Left lung (tissue), 10 donors: ENCODE results near the gene NUDT3. TPM values are rescaled to one million over a fixed set of nuclear protein-coding genes. Genes with fewer than 3 reads are reported as not detected.

Experiments
- ATAC-seq: fragments of 200-7000 bp; cut with Tn5 transposase; one replicate; pipeline ENCODE4 v1.9.1; 2020; ENCODE audit warnings: moderate library complexity
- DNase-seq, 4 donors: peaks; one replicate each; pipeline ENCODE4 v3.0.0-alpha.2; 2013 to 2020
- H3K27ac ChIP-seq, 2 donors: fragments of 200-600 bp; sonication (generic) in 1 of 2; one replicate each; pipeline versions ENCODE4 v1.5.0 to v1.8.0; 2020 to 2021
- H3K27me3 ChIP-seq, 2 donors: fragments of 200-600 bp; sonication (generic) in 1 of 2; one replicate each; pipeline versions ENCODE4 v1.5.0 to v1.8.0; 2020 to 2021
- H3K36me3 ChIP-seq, 2 donors: fragments of 200-600 bp; sonication (generic) in 1 of 2; one replicate each; pipeline versions ENCODE4 v1.5.0 to v1.8.0; 2020 to 2021
- H3K4me1 ChIP-seq, 2 donors: fragments of 200-600 bp; one replicate each; pipeline ENCODE4 v1.8.0; 2021
- H3K4me3 ChIP-seq, 2 donors: fragments of 200-600 bp; sonication (generic) in 1 of 2; one replicate each; pipeline versions ENCODE4 v1.5.0 to v1.8.0; 2020 to 2021; ENCODE audit warnings: mild to moderate bottlenecking in 1 of 2
- H3K9me3 ChIP-seq, 2 donors: fragments of 200-600 bp; sonication (generic) in 1 of 2; one replicate each; pipeline versions ENCODE4 v1.5.0 to v1.8.0; 2020 to 2021
- intact Hi-C, 2 donors: fragments of 100-400 bp; cut with DNase I; formaldehyde crosslinking; loops; one replicate each; pipeline versions ENCODE4 v1.11.2 to v1.14.2; 2022
- polyA plus RNA-seq, 6 donors: library from polyadenylated mRNA; unstranded; fragments of 120-200 nt; gene quantifications; one replicate each; pipeline ENCODE4 v1.2.1, GENCODE V29; 2013; ENCODE audit not compliant: insufficient read length in 6 of 6
- total RNA-seq, 2 donors: library from RNA; stranded (reverse); fragmentation: NEBNext Ultra II Directional; extraction: Animal tissue kit (Norgen Biotek cat#: 25700); gene quantifications; one replicate each; pipeline ENCODE4 v1.2.1, GENCODE V29; 2021
- TF ChIP-seq, protein P1 (sequence below), 2 donors: fragments of 200-600 bp; sonication (generic) in 1 of 2; IDR thresholded peaks; one replicate each; pipeline versions ENCODE4 v1.5.0 to v1.8.0; 2021; ENCODE audit warnings: antibody characterized with exemption in 2 of 2
- donor health status: DM: no; HTN: yes; CAD: no.
- donor health status: DM: no; HTN: no; CAD: no.

The NUDT3 gene
- total and polyA plus RNA-seq, 8 donors, result 10.5 to 27.9 (median 14.9) TPM

DNA sequence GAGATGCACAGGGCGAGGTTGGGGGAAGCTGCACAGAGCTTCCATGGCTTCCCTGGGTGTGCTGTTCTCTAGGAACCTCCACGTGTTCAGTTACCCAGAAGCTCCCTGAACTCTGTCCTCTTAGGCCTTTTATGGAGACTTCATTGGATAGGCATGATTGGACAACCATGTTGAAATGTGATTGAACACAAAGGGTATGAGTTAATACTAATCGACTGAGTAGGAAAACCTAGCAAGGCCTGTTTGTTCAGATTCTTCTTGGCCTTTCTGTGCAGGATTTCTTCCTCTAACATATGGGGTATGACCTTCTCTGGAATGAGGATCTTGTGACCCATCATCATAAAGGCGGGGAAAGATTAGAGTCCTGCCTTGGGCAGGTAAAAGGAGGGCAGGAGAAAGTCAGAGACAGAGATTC, 73.0 kb downstream of the NUDT3 start:
- H3K27ac ChIP-seq, result no peak overlapping the region
- intact Hi-C loops, result no loop called here
- no peak overlapping the region for H3K4me3 ChIP-seq
- no peaks in the 10 kb centered on the region for H3K27me3 ChIP-seq
- TF ChIP-seq, protein P1, sequence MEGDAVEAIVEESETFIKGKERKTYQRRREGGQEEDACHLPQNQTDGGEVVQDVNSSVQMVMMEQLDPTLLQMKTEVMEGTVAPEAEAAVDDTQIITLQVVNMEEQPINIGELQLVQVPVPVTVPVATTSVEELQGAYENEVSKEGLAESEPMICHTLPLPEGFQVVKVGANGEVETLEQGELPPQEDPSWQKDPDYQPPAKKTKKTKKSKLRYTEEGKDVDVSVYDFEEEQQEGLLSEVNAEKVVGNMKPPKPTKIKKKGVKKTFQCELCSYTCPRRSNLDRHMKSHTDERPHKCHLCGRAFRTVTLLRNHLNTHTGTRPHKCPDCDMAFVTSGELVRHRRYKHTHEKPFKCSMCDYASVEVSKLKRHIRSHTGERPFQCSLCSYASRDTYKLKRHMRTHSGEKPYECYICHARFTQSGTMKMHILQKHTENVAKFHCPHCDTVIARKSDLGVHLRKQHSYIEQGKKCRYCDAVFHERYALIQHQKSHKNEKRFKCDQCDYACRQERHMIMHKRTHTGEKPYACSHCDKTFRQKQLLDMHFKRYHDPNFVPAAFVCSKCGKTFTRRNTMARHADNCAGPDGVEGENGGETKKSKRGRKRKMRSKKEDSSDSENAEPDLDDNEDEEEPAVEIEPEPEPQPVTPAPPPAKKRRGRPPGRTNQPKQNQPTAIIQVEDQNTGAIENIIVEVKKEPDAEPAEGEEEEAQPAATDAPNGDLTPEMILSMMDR (IDR thresholded peaks at IDR 0.05), result no peak
- DNase-seq (no peak), ATAC-seq (no peak)
- H3K4me1 ChIP-seq, result peaks cover 0 to 32% of the 10 kb centered on the region in 2 donors
- H3K9me3 ChIP-seq, result no peaks in the 10 kb centered on the region
- no peaks in the 10 kb centered on the region for H3K36me3 ChIP-seq

DNA sequence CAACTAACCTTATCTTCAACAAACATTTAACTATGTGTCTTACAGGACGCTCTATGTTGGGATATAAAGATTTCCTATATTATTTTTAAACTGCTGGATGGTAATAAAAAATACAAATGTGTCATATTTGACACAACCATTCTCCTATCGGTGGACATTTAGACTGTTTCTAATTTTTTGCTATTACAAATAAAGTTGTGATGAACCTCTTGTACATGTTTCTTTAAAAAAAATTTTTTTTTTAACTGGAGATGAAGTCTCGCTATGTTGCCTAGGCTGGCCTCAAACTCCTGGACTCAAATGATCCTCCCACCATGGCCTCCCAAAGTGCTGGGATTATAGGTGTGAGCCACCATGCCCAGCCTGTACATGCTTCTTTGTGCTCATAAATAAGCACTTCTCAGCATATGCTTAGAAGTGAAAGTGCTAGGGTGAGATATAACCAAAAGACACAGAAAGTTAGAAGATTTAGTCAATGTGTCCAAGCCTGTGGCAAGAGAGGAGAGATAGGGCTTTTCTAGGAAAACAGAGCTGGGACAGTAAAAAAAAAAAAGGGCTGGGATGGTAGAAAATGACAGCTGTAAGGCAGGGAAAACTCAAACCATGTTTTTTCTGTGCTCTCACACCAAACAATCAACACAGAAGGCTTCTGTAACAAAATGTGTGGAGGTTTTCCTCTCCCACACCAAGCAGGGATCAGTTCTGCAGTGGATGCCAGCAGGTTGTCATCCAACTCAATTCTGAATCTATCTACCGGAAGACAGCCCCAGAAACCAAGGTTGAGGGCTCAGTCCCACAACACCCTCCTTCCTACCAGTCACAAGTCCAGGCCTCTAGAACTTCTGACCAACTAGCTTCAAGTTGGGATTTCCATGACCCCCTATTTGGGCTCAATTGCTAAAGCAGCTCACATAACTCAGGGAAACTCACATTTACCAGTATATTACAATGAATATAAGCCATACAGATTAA, 73.7 kb downstream of the NUDT3 start:
- TF ChIP-seq, protein P1 (IDR thresholded peaks at IDR 0.05), result no peak
- intact Hi-C loops, result no loop called here
- Histone ChIP-seq H3K27me3 (no peaks in the 10 kb centered on the region), H3K4me1 (peaks cover 0 to 32% of the 10 kb centered on the region in 2 donors), H3K4me3 (no peak overlapping the region), H3K27ac (peak overlapping the region in 1 of 2 donors; percentile 28), H3K36me3 (no peaks in the 10 kb centered on the region), H3K9me3 (no peaks in the 10 kb centered on the region)
- ATAC-seq, result no peak
- DNase-seq, result no peak

DNA sequence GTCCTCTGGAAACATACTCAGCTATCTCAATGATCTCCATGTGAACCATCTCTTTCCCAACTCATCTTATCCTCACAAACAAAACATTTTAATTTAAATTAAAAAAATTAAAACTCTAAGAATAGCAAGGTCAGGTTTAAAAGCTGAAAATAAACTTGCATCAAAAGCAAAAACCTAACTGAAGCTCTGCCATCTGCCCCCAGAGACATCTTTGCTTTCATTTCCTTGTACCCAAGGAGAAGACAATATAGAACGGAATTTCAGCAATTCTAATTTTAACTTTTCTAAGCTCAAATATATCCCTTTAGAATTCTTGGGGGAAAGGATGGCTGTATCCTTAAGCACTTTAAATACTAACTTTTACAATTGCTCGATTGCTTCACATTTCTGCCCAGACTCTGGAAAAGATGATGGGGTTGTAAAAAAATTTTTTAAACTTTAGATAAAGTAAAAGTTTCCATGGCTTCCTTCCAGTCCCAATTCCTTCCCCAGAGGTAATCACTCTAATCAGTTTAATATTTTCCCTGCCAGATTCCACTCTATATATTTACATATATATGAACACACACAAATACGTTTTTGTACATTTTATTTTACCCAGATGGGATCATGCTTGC, 74.5 kb downstream of the NUDT3 start:
- ATAC-seq, result no peak
- no peaks in the 10 kb centered on the region for H3K9me3 ChIP-seq
- H3K27me3 ChIP-seq, result no peaks in the 10 kb centered on the region
- peak overlapping the region in 1 of 2 donors; percentile 28 for H3K27ac ChIP-seq
- peaks cover 0 to 32% of the 10 kb centered on the region in 2 donors for H3K4me1 ChIP-seq
- H3K36me3 ChIP-seq, result no peaks in the 10 kb centered on the region
- no peak overlapping the region for H3K4me3 ChIP-seq
- intact Hi-C loops, result no loop called here
- TF ChIP-seq, protein P1 (IDR thresholded peaks at IDR 0.05), result no peak
- DNase-seq, result no peak

DNA sequence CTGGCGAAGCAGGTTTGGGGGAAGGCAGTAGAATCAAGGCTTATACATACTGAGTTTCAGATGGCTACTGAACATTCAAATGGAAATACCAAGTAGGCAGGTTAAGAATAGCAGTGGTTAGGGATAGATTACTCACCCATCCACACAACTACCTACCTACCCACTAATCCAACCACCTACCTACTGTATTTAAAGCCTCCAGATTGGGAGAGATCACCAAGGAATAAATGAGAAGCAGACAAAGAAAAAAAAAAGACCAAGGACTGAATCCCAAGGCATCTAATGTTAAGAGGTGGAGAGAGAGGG, 75.3 kb downstream of the NUDT3 start:
- ATAC-seq, result no peak
- intact Hi-C loops, result no loop called here
- TF ChIP-seq, protein P1 (IDR thresholded peaks at IDR 0.05), result no peak
- H3K4me1 ChIP-seq, result peaks cover 0 to 32% of the 10 kb centered on the region in 2 donors
- H3K9me3 ChIP-seq, result no peaks in the 10 kb centered on the region
- H3K4me3 ChIP-seq, result no peak overlapping the region
- no peak overlapping the region for H3K27ac ChIP-seq
- H3K36me3 ChIP-seq, result no peaks in the 10 kb centered on the region
- no peaks in the 10 kb centered on the region for H3K27me3 ChIP-seq
- no peak for DNase-seq
